Gastroesophageal sphincter (tissue), 3 donors: ENCODE data around the gene FHAD1.

Experiments
- EP300 ChIP-seq: sonication (generic); formaldehyde crosslinking; IDR thresholded peaks from one replicate; pipeline ENCODE4 v1.6.1; 2017; ENCODE audit warnings: antibody characterized with exemption, mild to moderate bottlenecking
- POLR2AphosphoS5 ChIP-seq: sonication (generic); formaldehyde crosslinking; IDR thresholded peaks from one replicate; pipeline ENCODE4 v1.6.1; 2017; ENCODE audit warnings: antibody characterized with exemption
- TF ChIP-seq, protein P1 (sequence below), 4 experiments: fragments of 200-600 bp in 2 of 4; fragments of 450-650 bp in 2 of 4; sonication (generic) in 1 of 4; IDR thresholded peaks; one replicate each; pipeline ENCODE4 v1.5.1; 2017 to 2019; ENCODE audit warnings: antibody characterized with exemption in 4 of 4, mild to moderate bottlenecking in 2 of 4, moderate library complexity in 2 of 4

DNA sequence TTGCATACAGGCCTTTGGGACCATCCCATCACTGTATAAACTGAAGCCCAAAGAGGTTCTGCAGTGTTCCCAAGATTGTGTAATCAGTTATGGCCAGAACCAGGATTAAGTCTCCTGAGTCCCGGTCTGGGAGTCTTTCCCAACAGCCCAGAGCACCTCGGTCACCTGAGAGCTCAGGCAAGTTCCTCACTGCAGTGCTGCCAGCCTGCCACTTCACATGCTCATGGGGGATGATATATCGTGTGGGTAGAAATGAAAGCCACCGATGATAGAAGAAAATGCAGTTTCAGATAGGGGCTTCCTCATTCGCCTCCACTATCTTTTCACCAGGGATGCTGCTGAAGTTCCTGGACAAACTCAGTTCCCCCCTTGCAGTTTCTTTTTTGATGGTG is 30.4 kb downstream of the FHAD1 start:
- TF ChIP-seq, protein P1, sequence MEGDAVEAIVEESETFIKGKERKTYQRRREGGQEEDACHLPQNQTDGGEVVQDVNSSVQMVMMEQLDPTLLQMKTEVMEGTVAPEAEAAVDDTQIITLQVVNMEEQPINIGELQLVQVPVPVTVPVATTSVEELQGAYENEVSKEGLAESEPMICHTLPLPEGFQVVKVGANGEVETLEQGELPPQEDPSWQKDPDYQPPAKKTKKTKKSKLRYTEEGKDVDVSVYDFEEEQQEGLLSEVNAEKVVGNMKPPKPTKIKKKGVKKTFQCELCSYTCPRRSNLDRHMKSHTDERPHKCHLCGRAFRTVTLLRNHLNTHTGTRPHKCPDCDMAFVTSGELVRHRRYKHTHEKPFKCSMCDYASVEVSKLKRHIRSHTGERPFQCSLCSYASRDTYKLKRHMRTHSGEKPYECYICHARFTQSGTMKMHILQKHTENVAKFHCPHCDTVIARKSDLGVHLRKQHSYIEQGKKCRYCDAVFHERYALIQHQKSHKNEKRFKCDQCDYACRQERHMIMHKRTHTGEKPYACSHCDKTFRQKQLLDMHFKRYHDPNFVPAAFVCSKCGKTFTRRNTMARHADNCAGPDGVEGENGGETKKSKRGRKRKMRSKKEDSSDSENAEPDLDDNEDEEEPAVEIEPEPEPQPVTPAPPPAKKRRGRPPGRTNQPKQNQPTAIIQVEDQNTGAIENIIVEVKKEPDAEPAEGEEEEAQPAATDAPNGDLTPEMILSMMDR (IDR thresholded peaks at IDR 0.05): no peak
- TF ChIP-seq EP300 (no peak), POLR2AphosphoS5 (no peak)
